HEK293T (cell line): ENCODE measurements around the gene C10orf62.

ENCODE experiments used
- ARNT ChIP-seq: fragments of 450-650 bp; IDR thresholded peaks from 2 replicates; pipeline ENCODE4 v1.6.1; 2017; ENCODE audit warnings: mild to moderate bottlenecking
- CTBP1 ChIP-seq: fragments of 450-650 bp; IDR thresholded peaks from 2 replicates; pipeline ENCODE4 v1.6.1; 2016; ENCODE audit warnings: borderline replicate concordance
- FOXA1 ChIP-seq: fragments of 450-650 bp; IDR thresholded peaks from 2 replicates; pipeline ENCODE4 v1.6.1; 2016; ENCODE audit warnings: mild to moderate bottlenecking
- L3MBTL2 ChIP-seq: fragments of 450-650 bp; conservative IDR thresholded peaks from 2 replicates; pipeline ENCODE4 v1.6.1; 2016; ENCODE audit warnings: mild to moderate bottlenecking
- NFRKB ChIP-seq: fragments of 450-650 bp; IDR thresholded peaks from 2 replicates; pipeline ENCODE4 v1.6.1; 2016; ENCODE audit warnings: mild to moderate bottlenecking, moderate library complexity
- SP1 ChIP-seq: fragments of 450-650 bp; IDR thresholded peaks from 2 replicates; pipeline ENCODE4 v1.6.1; 2017
- TARDBP ChIP-seq: fragments of 450-650 bp; IDR thresholded peaks from 2 replicates; pipeline ENCODE4 v1.6.1; 2016

DNA sequence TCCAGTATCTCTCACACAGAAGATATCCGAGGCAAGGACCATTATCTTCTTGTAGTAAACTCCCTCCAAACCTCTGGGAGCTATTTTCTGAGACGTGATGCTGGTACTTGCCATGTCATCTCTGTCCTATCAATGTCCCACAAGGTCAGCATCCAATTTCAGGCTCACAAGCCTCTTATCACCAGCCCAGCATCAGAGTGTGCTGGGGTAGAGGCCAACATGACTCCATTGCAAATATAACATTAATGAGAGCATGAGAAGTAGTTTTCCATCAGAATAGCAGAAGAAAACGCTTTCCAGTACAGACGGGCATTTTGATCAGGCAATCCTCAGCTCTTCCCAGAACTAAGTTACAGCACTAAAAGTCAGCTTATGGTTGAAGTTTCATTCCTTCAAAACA, 38.2 kb downstream of the C10orf62 start:
- no peak for TF ChIP-seq ARNT
- no peak for TF ChIP-seq L3MBTL2
- TF ChIP-seq NFRKB = no peak
- no peak for TF ChIP-seq TARDBP
- TF ChIP-seq SP1 = no peak
- TF ChIP-seq CTBP1 = no peak
- TF ChIP-seq FOXA1 = no peak
